GM23338 (cell line): ENCODE data around the gene TMEM150A. TPM values are rescaled to one million over a fixed set of nuclear protein-coding genes. Genes with fewer than 3 reads are reported as not detected.

ENCODE experiments used
- ATAC-seq: fragments of 200-7000 bp; cut with Tn5 transposase; 3 replicates; pipeline ENCODE4 v1.9.1; 2020
- DNase-seq: peaks from one replicate; pipeline ENCODE4 v3.0.0-alpha.2; 2015; ENCODE audit warnings: low spot score
- H2AFZ ChIP-seq: fragments of 200-600 bp; sonication (generic); 2 replicates; pipeline ENCODE4 v1.8.0; 2016; ENCODE audit warnings: antibody characterized with exemption, mild to moderate bottlenecking, moderate library complexity
- H3F3A ChIP-seq: fragments of 200-600 bp; sonication (generic); replicated peaks from 2 replicates; pipeline ENCODE4 v1.8.0; 2017; ENCODE audit warnings: antibody characterized with exemption, mixed run types, low read depth
- H3K27ac ChIP-seq: fragments of 200-600 bp; sonication (generic); 2 replicates; pipeline ENCODE4 v1.6.1; 2016; ENCODE audit warnings: low read depth
- H3K27me3 ChIP-seq: fragments of 200-600 bp; sonication (generic); 2 replicates; pipeline ENCODE4 v1.8.0; 2016; ENCODE audit warnings: mild to moderate bottlenecking, mixed run types, moderate library complexity; ENCODE audit not compliant: insufficient read depth
- H3K36me3 ChIP-seq: fragments of 200-600 bp; sonication (generic); 2 replicates; pipeline ENCODE4 v1.8.0; 2016; ENCODE audit warnings: mild to moderate bottlenecking; ENCODE audit not compliant: insufficient read depth
- H3K4me1 ChIP-seq: fragments of 200-600 bp; sonication (generic); 2 replicates; pipeline ENCODE4 v1.8.0; 2016; ENCODE audit warnings: mild to moderate bottlenecking, moderate library complexity; ENCODE audit not compliant: insufficient read depth
- H3K4me2 ChIP-seq: fragments of 200-600 bp; sonication (generic); 2 replicates; pipeline ENCODE4 v1.7.1; 2017; ENCODE audit warnings: mixed run types
- H3K4me3 ChIP-seq: fragments of 200-600 bp; sonication (generic); 2 replicates; pipeline ENCODE4 v1.6.1; 2016; ENCODE audit warnings: mixed run types
- H3K79me2 ChIP-seq: fragments of 200-600 bp; sonication (generic); replicated peaks from 2 replicates; pipeline ENCODE4 v1.8.0; 2017; ENCODE audit warnings: mild to moderate bottlenecking; ENCODE audit not compliant: insufficient read depth
- H3K9me2 ChIP-seq: fragments of 200-600 bp; sonication (generic); 2 replicates; pipeline ENCODE4 v1.8.0; 2017; ENCODE audit not compliant: insufficient read depth
- H4K20me1 ChIP-seq: fragments of 200-600 bp; sonication (generic); replicated peaks from 2 replicates; pipeline ENCODE4 v1.8.0; 2017; ENCODE audit warnings: mild to moderate bottlenecking; ENCODE audit not compliant: insufficient read depth
- H3K27ac Mint-ChIP-seq: 2 replicates; pipeline ENCODE4 v1.8.0; 2020; ENCODE audit warnings: inconsistent platforms, mild to moderate bottlenecking, moderate library complexity, mixed read lengths
- H3K27me3 Mint-ChIP-seq: 3 replicates; pipeline ENCODE4 v1.8.0; 2022; ENCODE audit warnings: low read depth, mild to moderate bottlenecking, moderate library complexity, mixed read lengths, inconsistent platforms; ENCODE audit not compliant: insufficient read depth, poor library complexity
- H3K36me3 Mint-ChIP-seq: 3 replicates; pipeline ENCODE4 v1.8.0; 2021; ENCODE audit warnings: low read depth, mild to moderate bottlenecking, inconsistent platforms, moderate library complexity, mixed read lengths
- H3K4me1 Mint-ChIP-seq: 3 replicates; pipeline ENCODE4 v1.8.0; 2020; ENCODE audit warnings: mild to moderate bottlenecking, inconsistent platforms, mixed read lengths
- H3K4me3 Mint-ChIP-seq: 3 replicates; pipeline ENCODE4 v1.8.0; 2021; ENCODE audit warnings: moderate library complexity, mild to moderate bottlenecking, inconsistent platforms, mixed read lengths
- H3K9me3 Mint-ChIP-seq: 3 replicates; pipeline ENCODE4 v1.8.0; 2020; ENCODE audit warnings: moderate library complexity, mild to moderate bottlenecking, inconsistent platforms, mixed read lengths
- CREB1 ChIP-seq: fragments of 250-450 bp; sonication (Bioruptor Pico); IDR thresholded peaks from 2 replicates; pipeline ENCODE4 v1.5.0; 2020; ENCODE audit warnings: low read depth, mild to moderate bottlenecking, moderate library complexity
- ETS1 ChIP-seq: IDR thresholded peaks from 2 replicates; pipeline ENCODE4 v1.6.1; 2016; ENCODE audit warnings: antibody characterized with exemption
- EZH2 ChIP-seq: fragments of 200-600 bp; sonication (generic); IDR thresholded peaks from one replicate; pipeline ENCODE4 v1.8.0; 2017; ENCODE audit warnings: antibody characterized with exemption, mild to moderate bottlenecking, low read depth; ENCODE audit not compliant: unreplicated experiment
- EZH2phosphoT487 ChIP-seq: fragments of 200-600 bp; sonication (generic); IDR thresholded peaks from one replicate; pipeline ENCODE4 v1.8.1; 2018; ENCODE audit warnings: antibody characterized with exemption; ENCODE audit not compliant: unreplicated experiment
- JUNB ChIP-seq: IDR thresholded peaks from one replicate; pipeline ENCODE4 v1.6.1; 2016; ENCODE audit warnings: antibody characterized with exemption; ENCODE audit not compliant: unreplicated experiment
- NANOG ChIP-seq: IDR thresholded peaks from 2 replicates; pipeline ENCODE4 v1.6.1; 2016; ENCODE audit warnings: antibody characterized with exemption, borderline replicate concordance
- POLR2AphosphoS5 ChIP-seq: IDR thresholded peaks from 2 replicates; pipeline ENCODE4 v1.6.1; 2016; ENCODE audit warnings: antibody characterized with exemption, low read depth
- STAT1 ChIP-seq: IDR thresholded peaks from one replicate; pipeline ENCODE4 v1.6.1; 2016; ENCODE audit warnings: antibody characterized with exemption; ENCODE audit not compliant: unreplicated experiment
- ZNF114 ChIP-seq: fragments of 250-450 bp; sonication (Bioruptor Pico); IDR thresholded peaks from 2 replicates; pipeline ENCODE4 v1.5.0; 2020; ENCODE audit warnings: mild to moderate bottlenecking, moderate library complexity
- ZNF331 ChIP-seq: fragments of 250-450 bp; sonication (Bioruptor Pico); IDR thresholded peaks from 2 replicates; pipeline ENCODE4 v1.5.0; 2020; ENCODE audit warnings: low read depth, mild to moderate bottlenecking, moderate library complexity
- ZNF462 ChIP-seq: fragments of 250-450 bp; sonication (Bioruptor Pico); IDR thresholded peaks from 2 replicates; pipeline ENCODE4 v1.5.0; 2020; ENCODE audit warnings: mild to moderate bottlenecking, moderate library complexity
- polyA plus RNA-seq: library from polyadenylated mRNA; unstranded; fragments of >200 nt; fragmentation: Nextera tagmentation; extraction: Ambion mirVana; gene quantifications from 2 replicates; pipeline ENCODE4 v1.2.1, GENCODE V29; 2016
- total RNA-seq: library from RNA; depleted of rRNA; stranded (reverse); fragments of >200 nt; shearing (Covaris generic); gene quantifications from 2 replicates; pipeline ENCODE4 v1.2.3, GENCODE V29; 2014
- TF ChIP-seq, protein P1 (sequence below), 2 experiments: fragments of 200-600 bp in 1 of 2; sonication (generic) in 1 of 2; conservative IDR thresholded peaks; 2 replicates each; pipeline versions ENCODE4 v1.5.1 to v1.6.1; 2016 to 2017; ENCODE audit warnings: antibody characterized with exemption in 2 of 2, low read depth in 2 of 2, mild to moderate bottlenecking in 2 of 2, moderate library complexity in 1 of 2
- TF ChIP-seq, protein P2 (sequence below): IDR thresholded peaks from one replicate; pipeline ENCODE4 v1.6.1; 2018; ENCODE audit warnings: antibody characterized with exemption; ENCODE audit not compliant: unreplicated experiment

Gene TMEM150A
- total and polyA plus RNA-seq, 2 experiments from 2014 or later = 16.4 to 27.9 TPM

GRCh38 chr2:85623991-85624390 lies 21.5 kb upstream of the TMEM150A start:
- TF ChIP-seq, protein P1, sequence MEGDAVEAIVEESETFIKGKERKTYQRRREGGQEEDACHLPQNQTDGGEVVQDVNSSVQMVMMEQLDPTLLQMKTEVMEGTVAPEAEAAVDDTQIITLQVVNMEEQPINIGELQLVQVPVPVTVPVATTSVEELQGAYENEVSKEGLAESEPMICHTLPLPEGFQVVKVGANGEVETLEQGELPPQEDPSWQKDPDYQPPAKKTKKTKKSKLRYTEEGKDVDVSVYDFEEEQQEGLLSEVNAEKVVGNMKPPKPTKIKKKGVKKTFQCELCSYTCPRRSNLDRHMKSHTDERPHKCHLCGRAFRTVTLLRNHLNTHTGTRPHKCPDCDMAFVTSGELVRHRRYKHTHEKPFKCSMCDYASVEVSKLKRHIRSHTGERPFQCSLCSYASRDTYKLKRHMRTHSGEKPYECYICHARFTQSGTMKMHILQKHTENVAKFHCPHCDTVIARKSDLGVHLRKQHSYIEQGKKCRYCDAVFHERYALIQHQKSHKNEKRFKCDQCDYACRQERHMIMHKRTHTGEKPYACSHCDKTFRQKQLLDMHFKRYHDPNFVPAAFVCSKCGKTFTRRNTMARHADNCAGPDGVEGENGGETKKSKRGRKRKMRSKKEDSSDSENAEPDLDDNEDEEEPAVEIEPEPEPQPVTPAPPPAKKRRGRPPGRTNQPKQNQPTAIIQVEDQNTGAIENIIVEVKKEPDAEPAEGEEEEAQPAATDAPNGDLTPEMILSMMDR (conservative IDR thresholded peaks at IDR 0.05; ENCODE audit: low read depth in 2 of 2) = no peak
- TF ChIP-seq EZH2phosphoT487 = no peak
- no peak for TF ChIP-seq POLR2AphosphoS5
- no peak for TF ChIP-seq STAT1
- TF ChIP-seq ZNF114 (CRISPR knock-in tag) = no peak
- TF ChIP-seq ETS1 = no peak
- TF ChIP-seq, protein P2, sequence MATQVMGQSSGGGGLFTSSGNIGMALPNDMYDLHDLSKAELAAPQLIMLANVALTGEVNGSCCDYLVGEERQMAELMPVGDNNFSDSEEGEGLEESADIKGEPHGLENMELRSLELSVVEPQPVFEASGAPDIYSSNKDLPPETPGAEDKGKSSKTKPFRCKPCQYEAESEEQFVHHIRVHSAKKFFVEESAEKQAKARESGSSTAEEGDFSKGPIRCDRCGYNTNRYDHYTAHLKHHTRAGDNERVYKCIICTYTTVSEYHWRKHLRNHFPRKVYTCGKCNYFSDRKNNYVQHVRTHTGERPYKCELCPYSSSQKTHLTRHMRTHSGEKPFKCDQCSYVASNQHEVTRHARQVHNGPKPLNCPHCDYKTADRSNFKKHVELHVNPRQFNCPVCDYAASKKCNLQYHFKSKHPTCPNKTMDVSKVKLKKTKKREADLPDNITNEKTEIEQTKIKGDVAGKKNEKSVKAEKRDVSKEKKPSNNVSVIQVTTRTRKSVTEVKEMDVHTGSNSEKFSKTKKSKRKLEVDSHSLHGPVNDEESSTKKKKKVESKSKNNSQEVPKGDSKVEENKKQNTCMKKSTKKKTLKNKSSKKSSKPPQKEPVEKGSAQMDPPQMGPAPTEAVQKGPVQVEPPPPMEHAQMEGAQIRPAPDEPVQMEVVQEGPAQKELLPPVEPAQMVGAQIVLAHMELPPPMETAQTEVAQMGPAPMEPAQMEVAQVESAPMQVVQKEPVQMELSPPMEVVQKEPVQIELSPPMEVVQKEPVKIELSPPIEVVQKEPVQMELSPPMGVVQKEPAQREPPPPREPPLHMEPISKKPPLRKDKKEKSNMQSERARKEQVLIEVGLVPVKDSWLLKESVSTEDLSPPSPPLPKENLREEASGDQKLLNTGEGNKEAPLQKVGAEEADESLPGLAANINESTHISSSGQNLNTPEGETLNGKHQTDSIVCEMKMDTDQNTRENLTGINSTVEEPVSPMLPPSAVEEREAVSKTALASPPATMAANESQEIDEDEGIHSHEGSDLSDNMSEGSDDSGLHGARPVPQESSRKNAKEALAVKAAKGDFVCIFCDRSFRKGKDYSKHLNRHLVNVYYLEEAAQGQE = no peak
- TF ChIP-seq EZH2 = no peak
- no peak for TF ChIP-seq ZNF331
- TF ChIP-seq NANOG = no peak
- TF ChIP-seq JUNB = no peak
- TF ChIP-seq ZNF462 (CRISPR knock-in tag) = no peak
- no peak for TF ChIP-seq CREB1
- Histone ChIP-seq H3K27ac (no peak overlapping the region), H3K4me3 (no peak overlapping the region), H2AFZ (no peak overlapping the region), H3K27me3 (no peaks in the 10 kb centered on the region), H3K36me3 (peaks cover 98% of the 10 kb centered on the region), H3F3A (no peaks in the 10 kb centered on the region; the same call in 1 of the 2 replicates), H3K79me2 (peaks cover 32% of the 10 kb centered on the region), H3K4me1 (no peaks in the 10 kb centered on the region), H3K9me2 (no peaks in the 10 kb centered on the region), H3K4me2 (no peak overlapping the region), H4K20me1 (peaks cover 27% of the 10 kb centered on the region)
- Mint-ChIP-seq H3K36me3 (peaks cover 74% of the 10 kb centered on the region), H3K27ac (no peak overlapping the region), H3K4me1 (no peaks in the 10 kb centered on the region), H3K27me3 (peaks cover 7% of the 10 kb centered on the region), H3K9me3 (no peaks in the 10 kb centered on the region), H3K4me3 (no peak overlapping the region)
- ATAC-seq (no peak), DNase-seq (no peak)
